Heart right ventricle (tissue), 16 donors: ENCODE data around the gene IGF1R. TPM values are rescaled to one million over a fixed set of nuclear protein-coding genes. Genes with fewer than 3 reads are reported as not detected.
A peak's percentile ranks its signal among the peaks of the same experiment; 100 is the strongest.

Experiments
- ATAC-seq, 8 donors: fragments of 200-7000 bp; cut with Tn5 transposase; one replicate each; pipeline ENCODE4 v1.9.1; 2020; ENCODE audit warnings: mild to moderate bottlenecking in 8 of 8, moderate library complexity in 8 of 8, moderate number of reproducible peaks in 1 of 8
- DNase-seq, 2 donors: peaks; one replicate each; pipeline ENCODE4 v3.0.0-alpha.2; 2020
- H3K27ac ChIP-seq, 10 donors: fragments of 200-600 bp; sonication (generic) in 2 of 10; one replicate each; pipeline versions ENCODE4 v1.5.0 to v1.8.0; 2020 to 2022; ENCODE audit warnings: mild to moderate bottlenecking in 3 of 10
- H3K27me3 ChIP-seq, 7 donors: fragments of 200-600 bp; one replicate each; pipeline ENCODE4 v1.8.0; 2021 to 2022; ENCODE audit warnings: mild to moderate bottlenecking in 2 of 7
- H3K36me3 ChIP-seq, 9 donors: fragments of 200-600 bp; sonication (generic) in 1 of 9; one replicate each; pipeline versions ENCODE4 v1.5.0 to v1.8.0; 2020 to 2022; ENCODE audit warnings: mild to moderate bottlenecking in 2 of 9
- H3K4me1 ChIP-seq, 9 donors: fragments of 200-600 bp; sonication (generic) in 1 of 9; one replicate each; pipeline versions ENCODE4 v1.5.0 to v1.8.0; 2020 to 2022; ENCODE audit warnings: mild to moderate bottlenecking in 4 of 9
- H3K4me3 ChIP-seq, 10 donors: fragments of 200-600 bp; sonication (generic) in 2 of 10; one replicate each; pipeline versions ENCODE4 v1.5.0 to v1.8.0; 2020 to 2022; ENCODE audit warnings: mild to moderate bottlenecking in 7 of 10, moderate library complexity in 2 of 10
- H3K9me3 ChIP-seq, 11 donors: fragments of 200-600 bp in 10 of 11; sonication (generic) in 2 of 11; one replicate each; pipeline versions ENCODE4 v1.5.0 to v1.8.0; 2013 to 2022; ENCODE audit warnings: mild to moderate bottlenecking in 2 of 11, control low read depth in 1 of 11, moderate library complexity in 1 of 11
- CTCF ChIP-seq, 9 donors: fragments of 200-600 bp; sonication (generic) in 2 of 9; IDR thresholded peaks; one replicate each; pipeline versions ENCODE4 v1.5.0 to v1.8.0; 2021 to 2022; ENCODE audit warnings: antibody characterized with exemption in 9 of 9, mild to moderate bottlenecking in 5 of 9, moderate library complexity in 1 of 9
- WGBS, 2 donors: extraction: QIAGEN DNeasy Blood & Tissue Kit; methylation state at CpG; one replicate each; pipeline ENCODE4 v1.1.7; 2013; ENCODE audit warnings: inconsistent platforms in 1 of 2; 5-methylcytosine and 5-hydroxymethylcytosine counted together
- intact Hi-C, 10 donors: fragments of 100-400 bp; cut with DNase I; formaldehyde crosslinking; loops; one replicate each; pipeline versions ENCODE4 v1.11.1 to v1.14.2; 2022
- polyA plus RNA-seq, 2 donors: library from polyadenylated mRNA; stranded (reverse); fragments of 200-250 nt; gene quantifications; one replicate each; pipeline ENCODE4 v1.2.3, GENCODE V29; 2013
- total RNA-seq, 10 donors: library from RNA; stranded (reverse); fragmentation: NEBNext Ultra II Directional in 3 of 10; extraction: Animal tissue kit (Norgen Biotek cat#: 25700) in 3 of 10; gene quantifications; one replicate each; pipeline versions ENCODE4 v1.2.1 to v1.2.4, GENCODE V29; 2021 to 2023
- donor health status: Arrhythmogenic right ventricular cardiomyopathy.
- donor health status: ischemic (EF 13 %, LVEDD 7.1; RV severe dilation, severe dysfunction).
- donor health status: healthy with polysubstance abuse.
- donor health status: DM: no; HTN: yes; CAD: no.
- donor health status: DM: no; HTN: no; CAD: no.
- donor health status: ischemic (EF 25% LVEDD 6.9; RV normal size, moderate dysfunction).
- donor health status: ischemic (EF 25% LVEDD 5.7; RV mildly dilated, moderate dysfunction).
- donor health status: healthy.
- donor health status: DM: yes; HTN: yes; CAD: no.
- donor health status: Ischemic cardiomyopathy.
- donor health status: ischemic (EF 35%, LVEDD 5.7; RV mildly dilated, moderate dysfunction).
- donor health status: nonischemic (EF 11% LVEDD 7.7; RV severe dilation, severe dysfunction).
- donor health status: DM: yes; HTN: yes; CAD: no.
- donor health status: PGD.
- donor health status: ischemic (EF 29% LVEDD 5.4; RV normal size, mild dysfunction).
- donor health status: nonischemic (EF 23%, LVEDD 6.1; RV moderate dilation, normal function).

IGF1R gene
- total and polyA plus RNA-seq, 12 donors, result 3.4 to 88.2 (median 45.9) TPM

DNA sequence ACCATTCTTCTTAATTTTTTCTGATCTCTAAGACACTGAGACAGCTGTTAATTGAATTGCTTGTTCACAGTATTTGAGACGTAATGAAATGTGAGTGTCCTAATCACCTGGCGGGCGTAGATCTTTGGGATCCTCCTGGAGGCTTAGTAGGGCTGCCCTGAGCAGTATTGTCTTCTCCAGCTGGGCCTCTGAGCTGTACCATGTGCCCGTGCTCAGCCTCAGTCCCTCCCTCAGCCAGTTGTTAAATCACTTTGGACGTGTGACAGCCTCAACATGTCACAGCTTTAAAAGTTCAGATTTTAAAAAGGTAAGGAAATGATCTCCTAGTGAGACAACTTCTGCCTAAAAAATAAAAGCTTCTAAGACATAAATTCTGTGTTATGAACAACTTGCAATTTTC, 35.5 kb downstream of the IGF1R start:
- WGBS, 2 donors, result 41 to 47% methylated on average over 5 of the region's 5 CpGs
- peak overlapping the region in 4 of 10 donors; percentile 2 to 62 (median 62) for H3K27ac ChIP-seq
- H3K9me3 ChIP-seq, result no peaks in the 10 kb centered on the region
- H3K4me3 ChIP-seq, result no peak overlapping the region
- ATAC-seq (peak in 6 of 8 donors; percentile 46 to 77 (median 68)), DNase-seq (no peak)
- no peaks in the 10 kb centered on the region for H3K27me3 ChIP-seq
- no peak for TF ChIP-seq CTCF (IDR thresholded peaks at IDR 0.05)
- intact Hi-C loops, result no loop called here
- no peaks in the 10 kb centered on the region for H3K36me3 ChIP-seq
- H3K4me1 ChIP-seq, result peaks cover 10 to 70% (median 58%) of the 10 kb centered on the region in 9 donors

DNA sequence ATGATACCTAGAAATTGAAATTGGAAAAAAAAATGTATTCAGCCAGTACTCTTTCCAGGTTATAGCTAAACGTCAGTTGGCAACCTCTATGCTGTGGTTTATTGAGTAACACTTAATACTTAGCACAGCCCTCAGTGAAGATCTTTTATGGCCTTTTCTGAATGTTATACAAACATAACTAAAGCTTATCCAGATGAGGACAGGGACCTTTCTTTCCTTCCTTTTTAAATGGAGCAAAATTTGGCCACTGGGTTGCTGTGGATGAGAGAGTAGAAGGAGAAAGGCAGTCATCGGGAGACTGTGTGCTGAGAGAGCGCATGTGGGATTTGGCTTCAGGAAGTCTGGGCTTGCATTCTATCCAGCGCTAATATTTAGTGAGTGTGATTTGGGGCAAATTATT, 36.1 kb downstream of the IGF1R start:
- ATAC-seq, result peak in 6 of 8 donors; percentile 33 to 53 (median 42)
- no peak for TF ChIP-seq CTCF (IDR thresholded peaks at IDR 0.05)
- Histone ChIP-seq H3K9me3 (no peaks in the 10 kb centered on the region), H3K4me3 (no peak overlapping the region), H3K27me3 (no peaks in the 10 kb centered on the region), H3K36me3 (no peaks in the 10 kb centered on the region), H3K4me1 (peaks cover 10 to 76% (median 57%) of the 10 kb centered on the region in 9 donors), H3K27ac (peak overlapping the region in 3 of 10 donors; percentile 2 to 62 (median 62))
- no peak for DNase-seq
- WGBS, 2 donors, result 42 to 43% methylated on average over 4 of the region's 4 CpGs
- intact Hi-C loops, result no loop called here

DNA sequence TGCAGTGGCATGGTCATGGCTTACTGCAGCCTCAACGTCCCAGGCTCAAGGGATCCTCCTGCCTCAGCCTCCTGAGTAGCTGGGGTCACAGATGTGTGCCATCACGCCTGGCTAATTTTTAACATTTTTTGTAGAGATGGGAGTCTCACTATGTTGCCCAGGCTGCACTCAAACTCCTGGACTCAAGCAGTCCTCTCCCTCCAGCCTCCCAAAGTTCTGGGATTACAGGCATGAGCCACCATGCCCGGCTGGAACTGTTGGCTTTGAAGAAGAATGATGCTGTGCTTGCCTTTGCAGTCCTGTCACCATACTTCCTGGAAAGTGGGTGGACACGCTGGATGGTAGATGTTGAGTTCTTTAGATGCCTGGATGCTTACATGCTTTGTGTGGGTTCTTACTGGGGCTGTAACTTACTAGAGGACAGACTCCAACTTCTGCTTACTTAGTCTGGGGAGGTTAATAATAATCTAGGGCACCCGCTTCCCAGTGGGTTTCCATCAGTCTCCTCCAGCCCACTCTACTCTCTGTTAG, 36.7 kb downstream of the IGF1R start:
- H3K4me3 ChIP-seq, result no peak overlapping the region
- no peak overlapping the region for H3K27ac ChIP-seq
- no peak for DNase-seq
- no peak for ATAC-seq
- H3K27me3 ChIP-seq, result no peaks in the 10 kb centered on the region
- peaks cover 10 to 82% (median 62%) of the 10 kb centered on the region in 9 donors for H3K4me1 ChIP-seq
- no peaks in the 10 kb centered on the region for H3K36me3 ChIP-seq
- no peak for TF ChIP-seq CTCF (IDR thresholded peaks at IDR 0.05)
- intact Hi-C loops, result no loop called here
- WGBS, 2 donors, result 82 to 83% methylated on average over 5 of the region's 5 CpGs
- no peaks in the 10 kb centered on the region for H3K9me3 ChIP-seq

DNA sequence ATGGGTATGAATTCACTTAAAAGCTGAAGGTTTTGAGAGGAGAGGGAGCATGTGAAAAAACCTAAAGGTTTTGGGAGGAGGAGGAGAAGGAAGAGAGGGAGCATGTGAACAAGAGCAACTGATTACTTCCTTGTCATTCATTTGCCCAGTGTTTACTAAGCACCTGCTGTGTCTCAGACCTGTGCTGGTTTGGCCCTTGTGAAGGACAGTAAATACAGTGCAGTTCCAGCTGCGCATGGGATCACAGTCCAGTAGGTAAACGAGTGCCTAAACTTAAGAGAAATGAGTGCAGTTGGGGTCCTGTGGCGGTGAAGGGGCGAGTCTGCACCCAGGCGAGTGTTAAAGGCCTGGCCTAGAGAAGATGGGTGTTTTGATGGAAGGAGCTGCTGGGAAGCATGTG, 38.6 kb downstream of the IGF1R start:
- H3K4me3 ChIP-seq, result no peak overlapping the region
- ATAC-seq, result no peak
- WGBS, 2 donors, result 96 to 98% methylated on average over 5 of the region's 5 CpGs

More for the DNA sequence above, 38.6 kb downstream of the IGF1R start:
- no peaks in the 10 kb centered on the region for H3K27me3 ChIP-seq
- no peak for TF ChIP-seq CTCF (IDR thresholded peaks at IDR 0.05)
- H3K9me3 ChIP-seq, result no peaks in the 10 kb centered on the region
- DNase-seq, result no peak
- no peaks in the 10 kb centered on the region for H3K36me3 ChIP-seq
- H3K27ac ChIP-seq, result no peak overlapping the region
- peaks cover 10 to 92% (median 68%) of the 10 kb centered on the region in 9 donors for H3K4me1 ChIP-seq
- intact Hi-C loops, result no loop called here
